GM23338 (cell line): ENCODE measurements around the gene FAM162A. TPM values are rescaled to one million over a fixed set of nuclear protein-coding genes. Genes with fewer than 3 reads are reported as not detected.
A peak's percentile ranks its signal among the peaks of the same experiment; 100 is the strongest.

Source experiments
- ATAC-seq: fragments of 200-7000 bp; cut with Tn5 transposase; 3 replicates; pipeline ENCODE4 v1.9.1; 2020
- DNase-seq: peaks from one replicate; pipeline ENCODE4 v3.0.0-alpha.2; 2015; ENCODE audit warnings: low spot score
- H2AFZ ChIP-seq: fragments of 200-600 bp; sonication (generic); 2 replicates; pipeline ENCODE4 v1.8.0; 2016; ENCODE audit warnings: antibody characterized with exemption, mild to moderate bottlenecking, moderate library complexity
- H3F3A ChIP-seq: fragments of 200-600 bp; sonication (generic); replicated peaks from 2 replicates; pipeline ENCODE4 v1.8.0; 2017; ENCODE audit warnings: antibody characterized with exemption, mixed run types, low read depth
- H3K27ac ChIP-seq: fragments of 200-600 bp; sonication (generic); 2 replicates; pipeline ENCODE4 v1.6.1; 2016; ENCODE audit warnings: low read depth
- H3K27me3 ChIP-seq: fragments of 200-600 bp; sonication (generic); 2 replicates; pipeline ENCODE4 v1.8.0; 2016; ENCODE audit warnings: mild to moderate bottlenecking, mixed run types, moderate library complexity; ENCODE audit not compliant: insufficient read depth
- H3K36me3 ChIP-seq: fragments of 200-600 bp; sonication (generic); 2 replicates; pipeline ENCODE4 v1.8.0; 2016; ENCODE audit warnings: mild to moderate bottlenecking; ENCODE audit not compliant: insufficient read depth
- H3K4me1 ChIP-seq: fragments of 200-600 bp; sonication (generic); 2 replicates; pipeline ENCODE4 v1.8.0; 2016; ENCODE audit warnings: mild to moderate bottlenecking, moderate library complexity; ENCODE audit not compliant: insufficient read depth
- H3K4me2 ChIP-seq: fragments of 200-600 bp; sonication (generic); 2 replicates; pipeline ENCODE4 v1.7.1; 2017; ENCODE audit warnings: mixed run types
- H3K4me3 ChIP-seq: fragments of 200-600 bp; sonication (generic); 2 replicates; pipeline ENCODE4 v1.6.1; 2016; ENCODE audit warnings: mixed run types
- H3K79me2 ChIP-seq: fragments of 200-600 bp; sonication (generic); replicated peaks from 2 replicates; pipeline ENCODE4 v1.8.0; 2017; ENCODE audit warnings: mild to moderate bottlenecking; ENCODE audit not compliant: insufficient read depth
- H3K9me2 ChIP-seq: fragments of 200-600 bp; sonication (generic); 2 replicates; pipeline ENCODE4 v1.8.0; 2017; ENCODE audit not compliant: insufficient read depth
- H4K20me1 ChIP-seq: fragments of 200-600 bp; sonication (generic); replicated peaks from 2 replicates; pipeline ENCODE4 v1.8.0; 2017; ENCODE audit warnings: mild to moderate bottlenecking; ENCODE audit not compliant: insufficient read depth
- H3K27ac Mint-ChIP-seq: 2 replicates; pipeline ENCODE4 v1.8.0; 2020; ENCODE audit warnings: inconsistent platforms, mild to moderate bottlenecking, moderate library complexity, mixed read lengths
- H3K27me3 Mint-ChIP-seq: 3 replicates; pipeline ENCODE4 v1.8.0; 2022; ENCODE audit warnings: low read depth, mild to moderate bottlenecking, moderate library complexity, mixed read lengths, inconsistent platforms; ENCODE audit not compliant: insufficient read depth, poor library complexity
- H3K36me3 Mint-ChIP-seq: 3 replicates; pipeline ENCODE4 v1.8.0; 2021; ENCODE audit warnings: low read depth, mild to moderate bottlenecking, inconsistent platforms, moderate library complexity, mixed read lengths
- H3K4me1 Mint-ChIP-seq: 3 replicates; pipeline ENCODE4 v1.8.0; 2020; ENCODE audit warnings: mild to moderate bottlenecking, inconsistent platforms, mixed read lengths
- H3K4me3 Mint-ChIP-seq: 3 replicates; pipeline ENCODE4 v1.8.0; 2021; ENCODE audit warnings: moderate library complexity, mild to moderate bottlenecking, inconsistent platforms, mixed read lengths
- H3K9me3 Mint-ChIP-seq: 3 replicates; pipeline ENCODE4 v1.8.0; 2020; ENCODE audit warnings: moderate library complexity, mild to moderate bottlenecking, inconsistent platforms, mixed read lengths
- CREB1 ChIP-seq: fragments of 250-450 bp; sonication (Bioruptor Pico); IDR thresholded peaks from 2 replicates; pipeline ENCODE4 v1.5.0; 2020; ENCODE audit warnings: low read depth, mild to moderate bottlenecking, moderate library complexity
- JUNB ChIP-seq: IDR thresholded peaks from one replicate; pipeline ENCODE4 v1.6.1; 2016; ENCODE audit warnings: antibody characterized with exemption; ENCODE audit not compliant: unreplicated experiment
- POLR2AphosphoS5 ChIP-seq: IDR thresholded peaks from 2 replicates; pipeline ENCODE4 v1.6.1; 2016; ENCODE audit warnings: antibody characterized with exemption, low read depth
- STAT1 ChIP-seq: IDR thresholded peaks from one replicate; pipeline ENCODE4 v1.6.1; 2016; ENCODE audit warnings: antibody characterized with exemption; ENCODE audit not compliant: unreplicated experiment
- ZNF331 ChIP-seq: fragments of 250-450 bp; sonication (Bioruptor Pico); IDR thresholded peaks from 2 replicates; pipeline ENCODE4 v1.5.0; 2020; ENCODE audit warnings: low read depth, mild to moderate bottlenecking, moderate library complexity
- polyA plus RNA-seq: library from polyadenylated mRNA; unstranded; fragments of >200 nt; fragmentation: Nextera tagmentation; extraction: Ambion mirVana; gene quantifications from 2 replicates; pipeline ENCODE4 v1.2.1, GENCODE V29; 2016
- total RNA-seq: library from RNA; depleted of rRNA; stranded (reverse); fragments of >200 nt; shearing (Covaris generic); gene quantifications from 2 replicates; pipeline ENCODE4 v1.2.3, GENCODE V29; 2014
- TF ChIP-seq, protein P1 (sequence below): IDR thresholded peaks from one replicate; pipeline ENCODE4 v1.6.1; 2018; ENCODE audit warnings: antibody characterized with exemption; ENCODE audit not compliant: unreplicated experiment
- TF ChIP-seq, protein P2 (sequence below): IDR thresholded peaks from 2 replicates; pipeline ENCODE4 v1.6.1; 2016; ENCODE audit warnings: antibody characterized with exemption
- TF ChIP-seq, protein P3 (sequence below), 2 experiments: fragments of 200-600 bp in 1 of 2; sonication (generic) in 1 of 2; conservative IDR thresholded peaks; 2 replicates each; pipeline versions ENCODE4 v1.5.1 to v1.6.1; 2016 to 2017; ENCODE audit warnings: antibody characterized with exemption in 2 of 2, low read depth in 2 of 2, mild to moderate bottlenecking in 2 of 2, moderate library complexity in 1 of 2

The FAM162A gene
- total and polyA plus RNA-seq, 2 experiments from 2014 or later, result 35.9 to 234 TPM

DNA sequence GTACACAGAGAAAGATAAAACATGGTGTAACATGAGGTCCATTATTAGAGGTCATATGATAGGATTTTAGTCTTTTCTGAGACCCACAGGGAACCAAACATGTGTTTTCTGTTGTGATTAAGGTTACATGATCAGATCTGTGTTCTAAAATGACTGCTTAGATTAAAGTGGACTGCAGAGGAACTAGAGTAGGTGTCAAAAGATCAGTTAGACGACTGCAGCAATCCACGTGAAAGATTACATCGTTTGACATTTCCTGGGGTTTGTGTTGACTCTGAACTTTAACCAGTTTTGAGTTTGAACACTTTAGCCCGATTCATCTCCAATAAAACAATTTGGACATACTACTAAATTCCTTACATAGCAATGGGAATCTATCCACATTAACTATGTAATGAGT, 6.0 kb upstream of the FAM162A start (continued):
- no peak for TF ChIP-seq POLR2AphosphoS5
- no peak for TF ChIP-seq ZNF331 (CRISPR knock-in tag)
- TF ChIP-seq, protein P1, sequence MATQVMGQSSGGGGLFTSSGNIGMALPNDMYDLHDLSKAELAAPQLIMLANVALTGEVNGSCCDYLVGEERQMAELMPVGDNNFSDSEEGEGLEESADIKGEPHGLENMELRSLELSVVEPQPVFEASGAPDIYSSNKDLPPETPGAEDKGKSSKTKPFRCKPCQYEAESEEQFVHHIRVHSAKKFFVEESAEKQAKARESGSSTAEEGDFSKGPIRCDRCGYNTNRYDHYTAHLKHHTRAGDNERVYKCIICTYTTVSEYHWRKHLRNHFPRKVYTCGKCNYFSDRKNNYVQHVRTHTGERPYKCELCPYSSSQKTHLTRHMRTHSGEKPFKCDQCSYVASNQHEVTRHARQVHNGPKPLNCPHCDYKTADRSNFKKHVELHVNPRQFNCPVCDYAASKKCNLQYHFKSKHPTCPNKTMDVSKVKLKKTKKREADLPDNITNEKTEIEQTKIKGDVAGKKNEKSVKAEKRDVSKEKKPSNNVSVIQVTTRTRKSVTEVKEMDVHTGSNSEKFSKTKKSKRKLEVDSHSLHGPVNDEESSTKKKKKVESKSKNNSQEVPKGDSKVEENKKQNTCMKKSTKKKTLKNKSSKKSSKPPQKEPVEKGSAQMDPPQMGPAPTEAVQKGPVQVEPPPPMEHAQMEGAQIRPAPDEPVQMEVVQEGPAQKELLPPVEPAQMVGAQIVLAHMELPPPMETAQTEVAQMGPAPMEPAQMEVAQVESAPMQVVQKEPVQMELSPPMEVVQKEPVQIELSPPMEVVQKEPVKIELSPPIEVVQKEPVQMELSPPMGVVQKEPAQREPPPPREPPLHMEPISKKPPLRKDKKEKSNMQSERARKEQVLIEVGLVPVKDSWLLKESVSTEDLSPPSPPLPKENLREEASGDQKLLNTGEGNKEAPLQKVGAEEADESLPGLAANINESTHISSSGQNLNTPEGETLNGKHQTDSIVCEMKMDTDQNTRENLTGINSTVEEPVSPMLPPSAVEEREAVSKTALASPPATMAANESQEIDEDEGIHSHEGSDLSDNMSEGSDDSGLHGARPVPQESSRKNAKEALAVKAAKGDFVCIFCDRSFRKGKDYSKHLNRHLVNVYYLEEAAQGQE, result no peak
- TF ChIP-seq, protein P2, sequence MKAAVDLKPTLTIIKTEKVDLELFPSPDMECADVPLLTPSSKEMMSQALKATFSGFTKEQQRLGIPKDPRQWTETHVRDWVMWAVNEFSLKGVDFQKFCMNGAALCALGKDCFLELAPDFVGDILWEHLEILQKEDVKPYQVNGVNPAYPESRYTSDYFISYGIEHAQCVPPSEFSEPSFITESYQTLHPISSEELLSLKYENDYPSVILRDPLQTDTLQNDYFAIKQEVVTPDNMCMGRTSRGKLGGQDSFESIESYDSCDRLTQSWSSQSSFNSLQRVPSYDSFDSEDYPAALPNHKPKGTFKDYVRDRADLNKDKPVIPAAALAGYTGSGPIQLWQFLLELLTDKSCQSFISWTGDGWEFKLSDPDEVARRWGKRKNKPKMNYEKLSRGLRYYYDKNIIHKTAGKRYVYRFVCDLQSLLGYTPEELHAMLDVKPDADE, result no peak

DNA sequence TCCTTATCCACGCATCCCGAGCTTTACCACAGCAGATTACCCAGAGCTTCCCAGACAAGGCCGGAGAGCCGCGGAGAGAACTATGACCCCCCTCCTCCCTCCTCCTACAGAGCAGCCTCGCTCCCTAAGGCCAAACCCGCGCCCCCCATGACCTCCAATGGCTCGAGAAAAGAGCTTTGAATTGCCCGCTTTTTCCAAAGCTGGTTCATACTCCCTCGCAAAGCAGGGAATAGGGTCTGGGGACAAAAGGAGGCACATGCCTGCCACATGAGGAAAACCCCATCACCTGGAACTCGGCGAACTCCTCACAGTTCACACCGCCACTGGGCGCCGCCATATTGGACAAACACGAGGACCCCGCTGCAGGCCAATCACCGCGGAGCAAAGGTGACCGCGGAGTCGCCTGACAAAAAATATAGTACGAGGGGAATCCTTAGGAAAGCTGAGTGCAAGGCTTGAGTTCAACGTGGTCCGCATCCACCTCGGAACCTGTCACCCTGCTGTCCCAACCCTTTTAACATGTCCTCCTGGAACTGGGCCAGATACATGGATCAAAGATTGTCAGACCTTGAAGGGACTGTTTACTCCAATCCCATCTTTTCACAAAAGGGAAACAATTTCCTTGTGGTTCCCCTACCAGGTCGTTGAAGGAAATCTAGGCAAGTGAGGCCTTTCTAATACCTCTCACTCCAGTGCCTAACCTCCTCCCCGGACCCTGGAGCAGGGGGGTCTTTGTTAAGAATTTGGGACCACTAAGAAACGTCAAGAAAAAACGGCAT, 905 bp upstream of the FAM162A start, which contains the start of gene MIX23:
TSS of gene MIX23 (minus strand) at position 344 of the 779 bp plus-strand sequence. CDS start at position 337, 7 bp downstream.
- ATAC-seq, result peak; percentile 73
- Histone ChIP-seq H3K4me1 (peaks cover 21% of the 10 kb centered on the region), H3F3A (no peaks in the 10 kb centered on the region), H3K27me3 (no peaks in the 10 kb centered on the region), H3K4me2 (peak within 1 kb of the TSS; percentile 96), H3K79me2 (peaks cover 63% of the 10 kb centered on the region), H2AFZ (peak within 1 kb of the TSS; percentile 88), H3K4me3 (peak within 1 kb of the TSS; percentile 80), H4K20me1 (peaks cover 4% of the 10 kb centered on the region; the same call in 1 of the 2 replicates), H3K36me3 (no peaks in the 10 kb centered on the region), H3K9me2 (no peaks in the 10 kb centered on the region), H3K27ac (peak within 1 kb of the TSS; percentile 79)
- peak; percentile 81 for TF ChIP-seq POLR2AphosphoS5
- TF ChIP-seq JUNB, result no peak
- TF ChIP-seq STAT1, result no peak
- 0 out of 2 replicates have a peak, but pooled peaks have one; percentile 8 for TF ChIP-seq CREB1 (CRISPR knock-in tag)
- H3K36me3 Mint-ChIP-seq, result peaks cover 3% of the 10 kb centered on the region; the same call in 1 of the 3 replicates
- H3K4me1 Mint-ChIP-seq, result peaks cover 13% of the 10 kb centered on the region; the same call in 2 of the 3 replicates
- H3K27me3 Mint-ChIP-seq, result peaks cover 4% of the 10 kb centered on the region
- H3K9me3 Mint-ChIP-seq, result no peaks in the 10 kb centered on the region
- H3K27ac Mint-ChIP-seq, result peak within 1 kb of the TSS; percentile 96
- DNase-seq, result peak; percentile 95
- peak within 1 kb of the TSS; percentile 98 for H3K4me3 Mint-ChIP-seq

DNA sequence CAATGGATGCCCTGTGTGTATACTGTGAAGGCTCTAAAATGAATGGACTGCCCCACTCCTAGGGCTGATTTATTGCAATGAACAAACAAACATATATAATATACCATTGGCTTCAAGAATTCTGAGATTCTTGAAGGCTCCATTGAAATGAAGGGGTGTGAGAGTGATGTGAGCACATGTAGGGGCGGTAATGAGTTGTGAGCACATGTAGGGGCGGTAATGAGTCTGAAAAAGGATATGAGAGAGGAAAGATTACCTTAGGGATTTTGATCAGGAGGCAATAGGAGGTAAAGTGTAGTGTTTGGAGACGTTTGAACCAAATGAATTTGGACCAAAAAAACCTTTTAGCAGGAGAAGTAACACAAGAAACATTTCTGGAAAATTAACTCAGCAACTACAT, 3.7 kb downstream of the FAM162A start:
- H3K27me3 ChIP-seq, result no peaks in the 10 kb centered on the region
- no peak overlapping the region for H3K4me3 ChIP-seq
- Mint-ChIP-seq H3K4me3 (no peak overlapping the region), H3K36me3 (no peaks in the 10 kb centered on the region), H3K4me1 (peaks cover 8% of the 10 kb centered on the region; the same call in 2 of the 3 replicates), H3K27me3 (peaks cover 1% of the 10 kb centered on the region), H3K27ac (no peak overlapping the region), H3K9me3 (no peaks in the 10 kb centered on the region)
- TF ChIP-seq, protein P3, sequence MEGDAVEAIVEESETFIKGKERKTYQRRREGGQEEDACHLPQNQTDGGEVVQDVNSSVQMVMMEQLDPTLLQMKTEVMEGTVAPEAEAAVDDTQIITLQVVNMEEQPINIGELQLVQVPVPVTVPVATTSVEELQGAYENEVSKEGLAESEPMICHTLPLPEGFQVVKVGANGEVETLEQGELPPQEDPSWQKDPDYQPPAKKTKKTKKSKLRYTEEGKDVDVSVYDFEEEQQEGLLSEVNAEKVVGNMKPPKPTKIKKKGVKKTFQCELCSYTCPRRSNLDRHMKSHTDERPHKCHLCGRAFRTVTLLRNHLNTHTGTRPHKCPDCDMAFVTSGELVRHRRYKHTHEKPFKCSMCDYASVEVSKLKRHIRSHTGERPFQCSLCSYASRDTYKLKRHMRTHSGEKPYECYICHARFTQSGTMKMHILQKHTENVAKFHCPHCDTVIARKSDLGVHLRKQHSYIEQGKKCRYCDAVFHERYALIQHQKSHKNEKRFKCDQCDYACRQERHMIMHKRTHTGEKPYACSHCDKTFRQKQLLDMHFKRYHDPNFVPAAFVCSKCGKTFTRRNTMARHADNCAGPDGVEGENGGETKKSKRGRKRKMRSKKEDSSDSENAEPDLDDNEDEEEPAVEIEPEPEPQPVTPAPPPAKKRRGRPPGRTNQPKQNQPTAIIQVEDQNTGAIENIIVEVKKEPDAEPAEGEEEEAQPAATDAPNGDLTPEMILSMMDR (conservative IDR thresholded peaks at IDR 0.05; ENCODE audit: low read depth in 2 of 2), result peak; percentile 26 to 30
- TF ChIP-seq CREB1 (CRISPR knock-in tag), result no peak
- H3K4me2 ChIP-seq, result no peak overlapping the region
- no peak overlapping the region for H3K27ac ChIP-seq
- H3F3A ChIP-seq, result no peaks in the 10 kb centered on the region
- H2AFZ ChIP-seq, result no peak overlapping the region
- no peaks in the 10 kb centered on the region for H4K20me1 ChIP-seq
- no peak for ATAC-seq
- H3K4me1 ChIP-seq, result peaks cover 13% of the 10 kb centered on the region
- peak; percentile 51 for DNase-seq
- no peaks in the 10 kb centered on the region for H3K36me3 ChIP-seq
- peaks cover 20% of the 10 kb centered on the region for H3K79me2 ChIP-seq
- H3K9me2 ChIP-seq, result no peaks in the 10 kb centered on the region
